HG03342 (cell line): ENCODE results near the gene UNC5A.

Experiments used
- ATAC-seq: cut with Tn5 transposase; IDR thresholded peaks from one replicate; pipeline ENCODE4 v1.9.1; 2021; ENCODE audit warnings: mild to moderate bottlenecking, moderate library complexity; ENCODE audit not compliant: unreplicated experiment

The UNC5A gene

DNA sequence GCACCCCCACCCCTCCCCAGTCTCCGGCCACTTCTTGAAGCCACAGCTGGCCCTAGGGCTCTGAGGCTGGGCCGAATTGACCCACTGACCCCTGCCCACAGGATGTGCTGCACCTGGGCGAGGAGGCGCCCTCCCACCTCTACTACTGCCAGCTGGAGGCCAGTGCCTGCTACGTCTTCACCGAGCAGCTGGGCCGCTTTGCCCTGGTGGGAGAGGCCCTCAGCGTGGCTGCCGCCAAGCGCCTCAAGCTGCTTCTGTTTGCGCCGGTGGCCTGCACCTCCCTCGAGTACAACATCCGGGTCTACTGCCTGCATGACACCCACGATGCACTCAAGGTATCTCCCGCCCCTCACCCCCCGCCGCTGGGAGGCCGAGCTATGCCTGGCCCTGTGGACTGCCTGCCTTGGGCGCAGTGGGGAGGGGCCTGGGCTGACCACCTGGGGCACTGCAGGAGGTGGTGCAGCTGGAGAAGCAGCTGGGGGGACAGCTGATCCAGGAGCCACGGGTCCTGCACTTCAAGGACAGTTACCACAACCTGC, 67.5 kb downstream of the UNC5A start:
- no peak for ATAC-seq

DNA sequence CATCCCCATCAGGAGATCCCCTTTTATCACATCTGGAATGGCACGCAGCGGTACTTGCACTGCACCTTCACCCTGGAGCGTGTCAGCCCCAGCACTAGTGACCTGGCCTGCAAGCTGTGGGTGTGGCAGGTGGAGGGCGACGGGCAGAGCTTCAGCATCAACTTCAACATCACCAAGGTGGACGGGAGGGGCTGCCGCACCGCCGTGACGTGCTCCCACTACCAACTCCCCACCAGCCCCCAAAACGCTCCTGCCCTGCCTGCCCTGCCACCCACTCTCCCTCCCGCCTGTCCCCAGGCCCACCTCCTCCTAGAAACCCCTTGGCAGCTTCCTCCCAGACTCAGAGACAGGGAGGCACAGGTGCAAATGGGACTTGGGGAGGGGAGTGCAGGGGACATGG, 68.1 kb downstream of the UNC5A start:
- no peak for ATAC-seq

DNA sequence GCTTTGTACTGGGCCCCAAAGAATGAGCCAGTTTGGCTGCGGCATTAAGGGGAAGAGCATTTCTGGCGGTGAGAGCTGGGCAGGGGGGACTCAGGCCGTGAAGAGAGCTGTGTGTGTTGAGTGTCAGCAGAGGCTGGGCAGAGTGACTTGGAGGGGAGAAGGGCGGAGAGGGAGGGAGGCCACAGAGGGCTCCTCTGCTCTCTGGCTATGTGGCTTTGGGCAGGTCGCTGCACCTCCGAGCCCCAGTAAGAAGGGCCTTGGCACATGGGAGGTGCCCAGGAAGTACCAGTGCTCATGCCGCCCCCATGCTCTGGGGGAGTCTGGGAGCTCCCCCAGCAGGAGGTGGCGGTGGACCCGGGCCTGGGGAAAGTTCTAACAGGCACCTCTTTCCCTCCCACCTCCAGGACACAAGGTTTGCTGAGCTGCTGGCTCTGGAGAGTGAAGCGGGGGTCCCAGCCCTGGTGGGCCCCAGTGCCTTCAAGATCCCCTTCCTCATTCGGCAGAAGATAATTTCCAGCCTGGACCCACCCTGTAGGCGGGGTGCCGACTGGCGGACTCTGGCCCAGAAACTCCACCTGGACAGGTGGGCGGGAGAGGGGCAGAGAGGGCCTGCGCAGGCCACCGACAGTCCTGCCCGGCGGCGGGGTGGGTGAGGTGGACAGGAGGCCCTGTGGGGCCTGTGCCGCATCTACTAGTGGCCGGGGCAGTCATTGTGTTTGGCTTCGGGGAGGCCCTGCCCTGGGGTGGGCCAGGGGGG, 68.7 kb downstream of the UNC5A start:
- ATAC-seq = no peak

DNA sequence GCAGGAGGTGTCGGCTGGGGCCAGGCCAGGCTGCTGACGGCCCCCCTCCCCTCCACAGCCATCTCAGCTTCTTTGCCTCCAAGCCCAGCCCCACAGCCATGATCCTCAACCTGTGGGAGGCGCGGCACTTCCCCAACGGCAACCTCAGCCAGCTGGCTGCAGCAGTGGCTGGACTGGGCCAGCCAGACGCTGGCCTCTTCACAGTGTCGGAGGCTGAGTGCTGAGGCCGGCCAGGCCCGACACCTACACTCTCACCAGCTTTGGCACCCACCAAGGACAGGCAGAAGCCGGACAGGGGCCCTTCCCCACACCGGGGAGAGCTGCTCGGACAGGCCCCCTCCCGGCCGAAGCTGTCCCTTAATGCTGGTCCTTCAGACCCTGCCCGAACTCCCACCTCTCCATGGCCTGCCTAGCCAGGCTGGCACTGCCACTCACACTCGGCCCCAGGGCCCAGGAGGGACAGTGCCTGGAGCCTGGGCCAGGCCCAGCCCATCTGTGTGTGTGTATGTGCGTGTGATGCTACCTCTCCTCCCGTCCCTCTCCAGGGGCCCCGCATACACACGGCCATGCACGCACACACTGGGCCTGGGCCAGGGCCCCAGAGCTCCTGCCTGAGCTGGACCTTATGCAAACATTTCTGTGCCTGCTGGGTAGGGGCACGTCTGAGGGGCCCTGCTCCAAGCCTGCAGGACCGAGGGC, 69.5 kb downstream of the UNC5A start:
- ATAC-seq = no peak

DNA sequence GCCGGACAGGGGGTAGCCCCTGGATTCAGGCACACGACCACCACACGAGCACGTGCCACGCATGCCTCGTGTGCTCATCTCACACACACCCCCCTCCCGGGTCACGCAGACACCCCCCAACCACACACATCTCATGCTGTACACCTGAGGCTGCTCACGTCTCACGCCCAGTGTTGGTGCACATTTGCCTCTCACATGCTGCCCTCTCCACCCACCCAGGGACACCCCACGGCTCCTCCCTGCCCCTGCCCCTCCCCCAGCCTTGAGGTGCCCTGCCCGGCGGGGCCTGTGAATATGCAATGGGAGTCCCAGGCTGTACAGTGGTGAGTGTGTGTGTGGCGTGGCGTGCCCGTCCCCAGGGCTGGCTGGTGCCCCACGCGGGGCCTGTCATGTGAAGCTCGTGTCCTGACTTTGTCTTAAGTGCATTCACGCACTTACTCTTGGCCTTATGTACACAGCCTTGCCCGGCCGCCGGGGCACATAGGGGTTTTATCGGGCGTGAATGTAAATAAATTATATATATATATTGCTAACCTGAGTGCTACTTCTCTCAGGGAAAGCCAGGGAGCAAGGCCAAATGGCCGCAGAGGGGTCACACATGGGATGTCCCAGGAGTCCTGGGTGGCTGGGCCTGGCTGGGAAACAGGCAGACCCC, 70.1 kb downstream of the UNC5A start:
- no peak for ATAC-seq

DNA sequence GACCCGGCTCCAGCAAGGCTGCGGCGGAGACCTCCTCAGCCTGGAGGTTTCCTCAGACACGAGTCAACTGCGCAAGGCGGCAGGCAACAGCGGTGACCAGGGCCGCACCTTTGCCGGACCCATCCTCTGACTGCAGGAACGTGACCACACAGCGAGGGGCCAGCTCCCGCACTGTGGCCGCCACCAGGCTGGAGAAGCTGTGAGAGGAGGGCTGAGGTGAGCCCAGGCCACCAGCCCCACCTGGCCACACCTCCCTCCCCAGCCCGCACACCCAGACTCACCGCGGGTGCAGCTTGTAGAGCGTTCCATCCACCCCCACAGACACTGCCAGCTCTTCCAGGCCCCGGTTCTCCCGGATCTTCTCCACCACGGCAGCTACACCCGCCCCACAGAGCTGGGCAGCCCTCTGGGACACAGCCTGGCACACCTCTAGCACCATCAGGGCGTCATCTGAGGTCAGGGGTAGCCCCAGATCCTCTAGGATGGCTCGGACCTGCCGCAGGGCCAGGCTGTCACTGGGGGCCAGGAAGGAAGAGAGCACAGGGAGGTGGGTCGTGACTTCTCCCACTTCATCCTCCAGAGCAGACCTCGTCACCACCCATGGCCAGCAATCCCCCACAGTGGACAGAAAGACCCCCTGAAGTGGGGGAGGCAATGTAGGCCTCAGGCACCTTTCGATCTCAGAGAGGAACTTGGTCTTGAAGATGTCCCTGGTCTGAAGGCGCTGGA, 70.8 kb downstream of the UNC5A start:
- ATAC-seq = no peak

DNA sequence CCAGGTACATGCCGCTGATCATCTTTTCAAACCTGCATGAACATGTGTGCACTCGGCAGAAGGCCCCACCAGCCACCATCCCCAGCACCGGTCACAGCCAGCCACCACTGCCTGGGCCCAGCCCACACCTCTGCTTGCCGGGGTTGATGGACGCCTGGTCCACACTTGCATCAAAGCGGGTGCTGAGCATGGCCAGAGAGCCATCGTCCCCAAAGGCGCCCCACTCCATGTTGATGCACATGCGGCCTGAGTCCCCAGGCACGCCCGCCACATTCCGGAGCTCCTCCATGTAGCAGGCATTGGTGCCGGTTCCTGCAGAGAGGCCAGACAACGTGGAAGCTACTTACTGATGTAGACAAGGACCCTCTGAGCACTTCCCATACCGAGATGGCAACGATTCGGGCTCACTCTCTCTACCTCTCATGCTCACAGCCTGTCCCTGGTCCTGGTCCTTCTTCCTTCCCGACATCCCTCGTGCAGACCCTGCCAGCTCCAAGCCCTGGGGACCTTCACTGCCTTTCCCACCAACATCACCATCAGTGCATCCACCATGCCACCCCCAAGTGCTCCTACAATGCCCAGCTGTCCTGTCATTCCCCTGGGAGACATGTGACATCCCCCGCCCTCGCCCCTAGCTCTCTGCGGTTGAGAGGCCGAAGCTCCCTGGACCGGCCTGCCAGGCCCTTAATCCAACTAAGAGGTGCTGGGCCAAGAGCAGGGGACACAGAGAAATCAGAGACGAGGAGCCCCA, 71.6 kb downstream of the UNC5A start:
- ATAC-seq = no peak

DNA sequence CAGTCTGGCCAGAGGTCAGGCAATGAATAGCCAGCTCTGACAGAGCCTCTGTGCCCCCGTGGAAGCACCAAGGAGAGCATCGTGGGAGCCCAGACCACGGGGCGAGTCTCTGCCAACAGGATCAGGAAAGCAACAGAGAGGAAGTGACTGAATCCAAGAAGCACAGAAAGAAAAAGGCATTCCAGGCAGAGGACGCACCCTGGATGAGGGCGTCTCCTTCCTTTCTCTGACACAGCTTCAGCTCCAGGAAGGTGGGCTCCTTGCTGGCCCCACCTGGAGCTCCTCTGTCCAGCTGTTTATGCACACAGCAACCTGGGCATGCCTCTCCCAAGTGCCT, 72.2 kb downstream of the UNC5A start:
- ATAC-seq = no peak

DNA sequence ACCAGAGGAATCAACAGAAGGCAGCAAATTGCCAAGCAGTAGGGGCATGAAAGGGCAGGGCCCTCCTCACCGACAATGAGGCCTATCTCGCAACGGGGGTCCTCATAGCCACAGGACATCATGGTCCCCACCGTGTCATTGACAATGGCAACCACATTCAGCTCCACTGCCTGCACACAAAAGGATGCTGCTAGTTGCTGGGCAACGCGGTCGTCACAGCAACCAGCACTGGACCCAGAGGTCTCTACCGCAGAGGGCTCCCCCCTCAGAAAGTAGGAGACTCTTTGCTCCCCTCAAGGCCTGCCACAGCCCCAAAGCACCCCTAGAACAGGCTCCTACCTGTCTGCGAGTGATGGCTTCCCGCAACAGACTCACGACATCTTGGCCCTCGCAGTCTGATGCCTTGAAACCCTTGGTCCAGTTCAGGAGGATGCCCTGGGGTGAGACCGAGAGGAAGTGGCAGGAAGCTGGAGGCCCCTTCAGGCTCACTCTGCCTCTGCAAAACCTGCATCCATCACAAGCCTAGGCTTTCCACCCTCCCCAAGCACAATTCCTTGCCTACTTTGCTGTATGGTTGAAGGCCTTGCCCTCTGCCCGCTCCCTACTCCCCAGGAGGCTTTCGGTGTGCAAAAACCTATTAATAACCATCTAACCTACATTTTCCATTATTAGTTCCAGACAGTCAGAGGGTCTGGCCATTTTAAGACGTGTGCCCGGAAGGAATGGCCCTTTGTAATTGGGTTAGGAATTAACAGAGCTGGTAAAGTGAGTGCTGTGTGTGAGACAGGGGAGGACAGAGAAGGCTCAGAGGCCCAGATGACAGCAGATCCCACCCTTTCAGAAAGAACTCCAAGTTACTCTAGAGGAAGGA, 73.6 kb downstream of the UNC5A start:
- no peak for ATAC-seq

DNA sequence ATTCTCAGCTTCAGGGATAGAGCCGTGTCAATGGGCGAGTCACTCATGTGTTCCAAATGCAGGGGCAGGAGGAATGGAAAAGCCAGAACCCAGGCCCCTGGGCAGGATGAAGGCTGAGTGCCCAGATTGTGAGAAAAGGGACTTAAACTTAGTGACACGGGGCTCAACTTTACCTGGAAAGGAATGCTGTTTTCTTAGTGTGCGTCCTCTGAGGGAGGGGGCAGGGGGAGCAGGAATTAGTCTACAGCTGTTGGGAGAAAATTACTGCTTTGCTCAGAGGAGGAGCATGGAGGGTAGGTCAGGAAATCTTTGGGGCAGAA, 74.2 kb downstream of the UNC5A start:
- no peak for ATAC-seq

DNA sequence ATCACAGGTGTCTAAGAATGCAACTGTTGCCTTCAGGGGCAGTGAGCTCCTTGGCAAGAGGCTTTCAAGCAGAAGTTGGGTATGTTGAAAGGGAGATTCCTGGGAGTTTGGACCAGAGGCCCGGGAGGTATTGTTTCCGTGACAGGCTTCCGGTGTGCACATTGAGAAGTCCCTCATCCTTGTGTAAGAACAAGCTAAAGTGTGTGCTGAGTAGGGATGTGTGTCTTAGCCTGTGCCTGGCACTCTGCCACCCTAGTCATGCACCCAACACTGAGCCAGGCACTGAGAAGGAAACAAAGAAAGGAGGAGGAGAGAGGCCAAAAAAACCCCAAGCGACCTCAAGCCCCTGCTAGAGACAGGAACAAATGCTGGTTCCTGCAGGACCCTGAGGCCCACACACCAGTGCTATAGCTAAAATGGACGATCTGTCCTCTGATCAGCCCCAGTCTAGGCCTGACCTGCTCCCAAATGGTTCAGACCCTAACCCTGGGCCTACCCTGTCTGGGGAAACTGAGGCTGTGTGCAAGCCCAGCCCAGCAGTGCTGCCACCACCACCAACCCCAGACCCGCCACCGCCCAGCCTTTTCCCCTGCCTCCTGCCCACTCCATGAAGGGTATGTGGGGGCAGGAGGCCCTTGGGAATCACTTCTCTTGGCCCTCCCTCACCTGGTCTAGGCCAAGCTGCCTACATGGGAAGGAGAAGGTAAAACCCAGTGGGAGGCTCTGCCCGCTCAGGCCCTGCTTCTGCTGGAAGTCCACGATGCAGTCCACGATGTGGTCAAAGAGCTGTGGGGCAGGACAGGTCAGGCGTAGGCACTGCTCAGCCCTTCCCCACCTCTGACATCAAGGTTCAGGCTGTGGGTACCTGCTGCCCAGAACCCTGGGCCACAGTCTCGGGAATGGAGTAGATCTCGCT, 76.2 kb downstream of the UNC5A start:
- no peak for ATAC-seq

DNA sequence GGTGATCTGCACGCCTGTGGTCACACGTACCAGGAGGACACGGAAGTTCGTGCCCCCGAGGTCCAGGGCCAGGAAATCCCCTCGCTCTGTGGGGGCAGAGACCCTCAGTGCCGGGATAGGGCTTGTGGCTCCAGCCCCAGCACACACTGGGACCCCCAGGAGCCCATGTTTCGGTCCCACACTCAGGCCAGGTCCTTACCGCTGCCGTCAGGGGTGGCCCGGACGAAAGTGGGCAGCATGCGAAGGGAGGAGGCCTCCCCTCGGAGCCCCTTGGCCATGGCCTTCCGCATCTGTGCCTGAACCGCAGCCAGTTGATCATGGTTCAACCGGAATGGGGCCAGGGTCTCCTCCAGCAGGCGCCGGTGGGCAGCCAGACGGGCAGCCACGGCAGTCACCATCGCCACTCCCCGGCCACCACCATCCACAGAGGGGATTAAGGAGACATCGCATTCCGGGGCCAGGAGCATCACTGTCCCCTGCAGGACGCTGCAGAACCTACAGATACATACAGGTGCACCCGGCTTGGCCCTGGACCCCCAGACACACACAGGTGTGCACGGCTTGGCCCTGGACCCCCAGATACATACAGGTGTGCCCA, 77.0 kb downstream of the UNC5A start:
- no peak for ATAC-seq

DNA sequence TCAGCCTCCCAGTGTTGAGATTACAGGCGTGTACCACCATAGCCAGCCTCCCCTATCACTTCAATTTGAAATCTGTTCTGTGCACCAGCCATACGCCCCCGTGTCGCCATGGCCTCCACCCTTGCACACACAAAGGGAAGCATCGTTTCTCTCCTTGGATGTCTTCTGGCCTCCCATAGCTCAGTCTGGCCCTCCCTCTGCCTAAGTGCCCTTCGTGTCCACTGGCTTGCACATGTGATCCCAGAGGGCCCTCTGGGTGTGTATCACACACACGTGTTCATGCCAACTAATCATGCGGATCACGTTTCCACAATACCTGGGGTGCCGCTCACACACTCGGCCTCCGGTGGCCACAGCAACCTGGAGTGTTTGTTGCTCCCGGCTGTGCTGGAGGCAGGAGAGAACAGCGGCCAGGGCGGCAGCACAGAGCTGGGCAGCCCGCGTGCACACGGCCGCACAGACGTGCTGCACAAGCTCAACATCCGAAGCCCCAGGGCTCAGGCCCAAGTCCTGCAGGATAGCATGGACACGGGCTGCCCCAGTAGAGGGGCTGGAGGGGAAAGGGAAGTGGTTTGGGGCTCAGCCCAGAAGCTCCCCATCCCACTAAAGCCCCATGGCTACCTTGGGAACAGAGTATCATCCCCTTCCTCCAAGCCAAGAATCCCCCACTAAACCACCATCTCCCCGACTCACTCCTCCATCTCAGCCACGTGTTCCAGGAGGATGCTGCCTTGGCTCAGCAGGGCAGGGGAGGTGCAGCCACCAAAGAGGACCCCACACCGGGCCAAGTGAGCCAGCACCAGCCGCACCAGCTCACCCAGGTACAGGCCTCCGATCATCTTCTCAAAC, 77.9 kb downstream of the UNC5A start:
- ATAC-seq = no peak

DNA sequence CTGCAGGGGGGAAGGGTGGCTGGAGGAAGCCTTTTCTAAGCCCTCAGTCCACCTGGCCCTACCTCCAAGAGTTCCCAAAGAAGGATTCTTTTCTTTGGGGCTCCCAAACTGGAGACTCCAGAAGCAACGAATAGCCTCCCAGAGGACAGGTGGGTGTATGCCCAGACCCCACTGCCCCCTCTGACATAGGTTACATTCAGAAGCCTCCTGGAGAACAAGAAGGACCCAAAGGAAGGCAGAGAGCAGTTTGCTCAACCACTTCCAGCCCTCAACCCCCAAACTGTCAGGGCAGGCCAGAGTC, 78.5 kb downstream of the UNC5A start:
- ATAC-seq = no peak

DNA sequence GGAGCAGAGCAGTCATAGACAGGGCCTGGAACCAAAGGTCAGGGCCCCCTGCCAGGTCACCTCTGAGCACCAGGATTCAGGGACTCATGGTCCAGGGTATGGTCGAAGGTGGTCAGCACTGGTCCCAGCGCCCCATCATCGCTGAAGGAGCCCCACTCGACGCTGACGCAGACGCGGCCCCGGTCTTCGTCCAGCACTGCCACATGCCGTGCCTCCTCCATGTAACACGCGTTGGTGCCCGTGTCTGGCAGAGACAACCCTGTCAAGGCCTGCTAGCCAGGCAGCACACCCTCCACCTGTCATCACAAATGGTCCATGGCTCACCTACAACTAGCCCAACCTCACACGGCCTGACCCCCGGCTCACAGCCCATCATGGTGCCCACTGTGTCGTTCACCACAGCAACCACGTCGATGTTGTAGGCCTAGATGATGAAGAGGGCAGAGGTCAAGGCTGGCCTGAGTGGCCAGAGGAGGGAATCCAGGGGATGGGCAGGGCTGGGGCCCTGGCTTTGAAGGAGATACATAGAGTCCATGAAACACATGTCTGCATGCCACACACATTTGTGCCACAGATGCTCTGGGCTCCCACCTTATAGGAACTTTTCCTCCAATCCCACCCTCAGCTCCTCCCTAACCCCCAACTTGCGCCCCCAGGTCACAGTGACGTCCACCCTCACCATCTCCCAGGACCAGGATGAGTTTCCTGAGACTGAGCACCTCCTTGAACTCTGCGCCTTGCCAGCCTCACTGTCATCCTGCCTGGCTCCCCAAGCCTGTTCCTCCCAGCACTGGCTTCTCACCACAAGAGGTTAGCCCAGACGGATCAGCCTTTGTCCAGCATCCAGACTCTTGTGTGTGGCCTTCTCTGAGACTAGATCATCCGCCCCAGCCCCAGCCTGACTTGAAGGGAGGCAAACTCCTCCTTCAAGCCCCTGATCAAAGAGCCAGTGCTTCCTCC, 79.2 kb downstream of the UNC5A start:
- no peak for ATAC-seq
